HFFc6 (cell line): ENCODE measurements around the gene ZNF45. TPM values are rescaled to one million over a fixed set of nuclear protein-coding genes. Genes with fewer than 3 reads are reported as not detected.
A peak's percentile ranks its signal among the peaks of the same experiment; 100 is the strongest.

ENCODE experiments used
- DNase-seq: peaks from one replicate; pipeline ENCODE4 v3.0.0-alpha.2; 2018
- H3K27ac Mint-ChIP-seq: 2 replicates; pipeline ENCODE4 v1.8.0; 2020; ENCODE audit warnings: mild to moderate bottlenecking, mixed read lengths
- H3K27me3 Mint-ChIP-seq: 2 replicates; pipeline ENCODE4 v1.8.0; 2021; ENCODE audit warnings: mild to moderate bottlenecking, moderate library complexity, mixed read lengths; ENCODE audit not compliant: insufficient read depth
- H3K36me3 Mint-ChIP-seq: 2 replicates; pipeline ENCODE4 v1.8.0; 2021; ENCODE audit warnings: low read depth, mixed read lengths
- H3K4me1 Mint-ChIP-seq: 2 replicates; pipeline ENCODE4 v1.8.0; 2020; ENCODE audit warnings: low read depth, mixed read lengths
- H3K4me3 Mint-ChIP-seq: 2 replicates; pipeline ENCODE4 v1.8.0; 2020; ENCODE audit warnings: mild to moderate bottlenecking, moderate library complexity, mixed read lengths
- H3K9me3 Mint-ChIP-seq: 2 replicates; pipeline ENCODE4 v1.8.0; 2020; ENCODE audit warnings: mild to moderate bottlenecking, mixed read lengths
- CTCF ChIP-seq: fragments of 200-600 bp; sonication (generic); IDR thresholded peaks from 2 replicates; pipeline ENCODE4 v1.5.0; 2021; ENCODE audit warnings: antibody characterized with exemption, mild to moderate bottlenecking
- total RNA-seq, 6 experiments: library from RNA; stranded (reverse); fragmentation: NEBNext Ultra II Directional; extraction: Animal tissue kit (Norgen Biotek cat#: 25700); gene quantifications; 2 replicates in 1 of 6; 3 replicates in 5 of 6; pipeline ENCODE4 v1.2.3, GENCODE V29; 2021

ZNF45 gene
- total RNA-seq, 6 experiments from 2014 or later, result 8.4 to 12.3 (median 10.2) TPM

GRCh38 chr19:43906774-43907173, 28.3 kb downstream of the ZNF45 start:
- H3K27me3 Mint-ChIP-seq, result no peaks in the 10 kb centered on the region
- TF ChIP-seq CTCF, result no peak
- peaks cover 44% of the 10 kb centered on the region for H3K9me3 Mint-ChIP-seq
- DNase-seq, result no peak
- peaks cover 7% of the 10 kb centered on the region for H3K4me1 Mint-ChIP-seq
- H3K4me3 Mint-ChIP-seq, result no peak overlapping the region
- peaks cover 24% of the 10 kb centered on the region for H3K36me3 Mint-ChIP-seq
- no peak overlapping the region for H3K27ac Mint-ChIP-seq

- no peaks in the 10 kb centered on the region for H3K27me3 Mint-ChIP-seq
- DNase-seq, result no peak
- H3K4me1 Mint-ChIP-seq, result peaks cover 16% of the 10 kb centered on the region
- H3K27ac Mint-ChIP-seq, result no peak overlapping the region
- peaks cover 38% of the 10 kb centered on the region for H3K9me3 Mint-ChIP-seq
- peaks cover 19% of the 10 kb centered on the region for H3K36me3 Mint-ChIP-seq
- H3K4me3 Mint-ChIP-seq, result no peak overlapping the region
- no peak for TF ChIP-seq CTCF
Measured at GRCh38 chr19:43905897-43906296, 29.2 kb downstream of the ZNF45 start.

GRCh38 chr19:43902399-43902798, 32.7 kb downstream of the ZNF45 start:
- no peaks in the 10 kb centered on the region for H3K27me3 Mint-ChIP-seq
- peaks cover 27% of the 10 kb centered on the region for H3K4me1 Mint-ChIP-seq
- H3K9me3 Mint-ChIP-seq, result peaks cover 31% of the 10 kb centered on the region
- no peak overlapping the region for H3K27ac Mint-ChIP-seq
- H3K36me3 Mint-ChIP-seq, result peaks cover 47% of the 10 kb centered on the region
- no peak for TF ChIP-seq CTCF
- peak overlapping the region; percentile 99 for H3K4me3 Mint-ChIP-seq
- DNase-seq, result no peak

GRCh38 chr19:43901395-43902390, 33.4 kb downstream of the ZNF45 start:
- peaks cover 30% of the 10 kb centered on the region for H3K9me3 Mint-ChIP-seq
- H3K27ac Mint-ChIP-seq, result peak overlapping the region; percentile 84
- H3K36me3 Mint-ChIP-seq, result peaks cover 50% of the 10 kb centered on the region
- no peak for TF ChIP-seq CTCF
- H3K4me3 Mint-ChIP-seq, result peak overlapping the region; percentile 99
- peak; percentile 68 for DNase-seq
- peaks cover 27% of the 10 kb centered on the region for H3K4me1 Mint-ChIP-seq
- no peaks in the 10 kb centered on the region for H3K27me3 Mint-ChIP-seq

GRCh38 chr19:43895727-43896308, 39.3 kb downstream of the ZNF45 start:
- no peak for DNase-seq
- Mint-ChIP-seq H3K36me3 (peaks cover 48% of the 10 kb centered on the region), H3K27me3 (no peaks in the 10 kb centered on the region), H3K27ac (no peak overlapping the region), H3K4me3 (no peak overlapping the region), H3K4me1 (peaks cover 11% of the 10 kb centered on the region), H3K9me3 (peaks cover 21% of the 10 kb centered on the region)
- no peak for TF ChIP-seq CTCF
